Natural killer cell (primary cell): ENCODE results near the gene HAUS1. TPM values are rescaled to one million over a fixed set of nuclear protein-coding genes. Genes with fewer than 3 reads are reported as not detected.

ENCODE experiments used
- ATAC-seq, 3 donors: fragments of 150-1000 bp in 2 of 3; fragments of 200-7000 bp in 1 of 3; cut with Tn5 transposase; 1 replicate in 1 of 3; 2 replicates in 2 of 3; pipeline ENCODE4 v1.10.0; 2021; ENCODE audit warnings: mild to moderate bottlenecking in 2 of 3, moderate library complexity in 2 of 3
- DNase-seq, 2 donors: peaks; one replicate each; pipeline versions ENCODE4 v3.0.0 to v3.0.0-alpha.2; 2013 to 2021; ENCODE audit warnings: mixed read lengths in 1 of 2
- H3K27ac ChIP-seq: one replicate; pipeline ENCODE4 v1.5.1; 2013; ENCODE audit warnings: mild to moderate bottlenecking, low read length
- H3K27me3 ChIP-seq: one replicate; pipeline ENCODE4 v1.6.1; 2013; ENCODE audit warnings: low read length; ENCODE audit not compliant: control insufficient read depth, insufficient read depth
- H3K36me3 ChIP-seq: one replicate; pipeline ENCODE4 v1.6.1; 2013; ENCODE audit warnings: low read length; ENCODE audit not compliant: control insufficient read depth, insufficient read depth
- H3K4me1 ChIP-seq: one replicate; pipeline ENCODE4 v1.6.1; 2013; ENCODE audit warnings: low read length; ENCODE audit not compliant: control insufficient read depth, insufficient read depth
- H3K4me3 ChIP-seq: one replicate; pipeline ENCODE4 v1.5.1; 2013; ENCODE audit warnings: low read length
- H3K9me3 ChIP-seq: one replicate; pipeline ENCODE4 v1.6.1; 2013; ENCODE audit warnings: low read length; ENCODE audit not compliant: control insufficient read depth, insufficient read depth
- H3K27ac Mint-ChIP-seq, 2 donors: one replicate each; pipeline ENCODE4 v1.8.0; 2022; ENCODE audit warnings: mild to moderate bottlenecking in 2 of 2, mixed read lengths in 2 of 2, moderate library complexity in 1 of 2
- H3K27me3 Mint-ChIP-seq, 2 donors: one replicate each; pipeline ENCODE4 v1.8.0; 2022; ENCODE audit warnings: low read depth in 2 of 2, mixed read lengths in 2 of 2
- H3K36me3 Mint-ChIP-seq: one replicate; pipeline ENCODE4 v1.8.0; 2022; ENCODE audit warnings: mixed read lengths
- H3K4me1 Mint-ChIP-seq, 2 donors: one replicate each; pipeline ENCODE4 v1.8.0; 2022; ENCODE audit warnings: mixed read lengths in 2 of 2
- H3K4me3 Mint-ChIP-seq: one replicate; pipeline ENCODE4 v1.8.0; 2022; ENCODE audit warnings: mild to moderate bottlenecking, moderate library complexity, mixed read lengths
- H3K9me3 Mint-ChIP-seq, 2 donors: one replicate each; pipeline ENCODE4 v1.8.0; 2022; ENCODE audit warnings: mixed read lengths in 2 of 2
- CTCF ChIP-seq: fragments of 200-600 bp; IDR thresholded peaks from one replicate; pipeline ENCODE4 v1.8.0; 2022; ENCODE audit warnings: antibody characterized with exemption
- WGBS: methylation state at CpG from one replicate; pipeline ENCODE4 v1.1.7; 2013; ENCODE audit warnings: missing lambda C conversion rate; ENCODE audit not compliant: insufficient coverage; 5-methylcytosine and 5-hydroxymethylcytosine counted together
- intact Hi-C: fragments of 100-400 bp; cut with micrococcal nuclease; formaldehyde crosslinking; loops from one replicate; pipeline ENCODE4 v1.14.2; 2022
- total RNA-seq, 4 donors: library from RNA; stranded (reverse); fragments of 120-200 nt in 1 of 4; gene quantifications; one replicate each; pipeline versions ENCODE4 v1.2.3 to v1.2.4, GENCODE V29; 2013 to 2022

The HAUS1 gene
- total RNA-seq, 3 donors from 2014 or later (not counting 1 experiment from before 2014, with no cell fraction given): 15.2 to 20.8 (median 16.3) TPM

DNA sequence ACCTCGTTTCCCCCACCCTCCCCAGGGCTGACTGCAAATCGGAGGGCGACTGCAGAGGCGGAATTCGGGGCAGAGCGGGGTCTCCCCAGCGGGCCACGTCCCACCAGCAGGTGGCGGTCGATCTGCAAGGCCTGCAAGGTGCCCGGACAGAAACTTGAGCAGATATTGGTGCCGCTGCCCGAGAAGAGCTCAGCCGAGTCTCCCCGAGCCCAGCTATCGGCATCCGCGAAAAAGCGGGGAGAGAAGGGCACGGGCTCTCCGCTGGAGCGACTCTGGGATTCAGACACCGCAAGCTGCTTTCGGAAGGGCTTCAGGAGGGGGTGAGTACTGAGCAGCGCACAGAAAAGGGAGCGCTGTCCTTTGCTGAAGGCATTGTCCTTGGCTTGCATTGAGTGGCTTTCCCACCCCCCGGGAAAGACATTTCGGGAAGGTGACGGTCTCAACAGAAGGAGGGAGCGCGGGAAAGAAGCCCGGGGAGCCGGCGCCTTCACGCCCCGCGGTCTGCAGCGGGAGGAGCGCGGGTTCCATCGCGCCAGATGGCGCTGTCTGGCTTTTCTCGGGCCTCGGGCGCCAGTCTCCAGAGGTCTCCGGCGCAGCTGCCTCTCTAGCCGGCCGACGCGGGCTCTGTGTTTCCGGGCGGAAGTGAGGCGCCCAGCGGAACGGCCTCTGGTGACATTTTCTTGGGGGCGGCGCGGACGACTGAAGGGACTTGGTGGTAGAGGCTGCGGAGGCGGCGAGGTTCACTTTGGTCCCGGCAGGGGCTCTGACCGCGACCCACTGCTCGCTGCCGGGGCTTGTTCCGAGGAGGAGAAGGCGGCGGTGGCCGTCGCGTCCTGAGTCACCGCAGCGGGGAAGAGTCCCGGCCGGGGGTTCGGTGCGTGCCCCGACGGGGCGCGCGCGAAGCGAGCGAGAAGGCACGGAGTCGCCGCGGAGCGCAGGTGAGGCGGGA is 69.5 kb downstream of the HAUS1 start:
- no peaks in the 10 kb centered on the region for H3K9me3 ChIP-seq
- Mint-ChIP-seq H3K36me3 (no peaks in the 10 kb centered on the region), H3K27me3 (no peaks in the 10 kb centered on the region), H3K4me1 (peaks cover 30 to 39% of the 10 kb centered on the region in 2 donors), H3K9me3 (no peaks in the 10 kb centered on the region), H3K4me3 (peak overlapping the region; percentile 100), H3K27ac (peak overlapping the region; percentile 96 to 99)
- intact Hi-C loops: loop anchor here (1.0 to 10.0 kb wide), 7 partner anchors 31 to 485 kb away; partner anchors contain the start of gene ATP5F1A
- peaks cover 28% of the 10 kb centered on the region for H3K4me1 ChIP-seq
- no peaks in the 10 kb centered on the region for H3K36me3 ChIP-seq
- DNase-seq (peak; percentile 90 to 95), ATAC-seq (peak; percentile 85 to 97 (median 92))
- H3K27ac ChIP-seq: peak overlapping the region; percentile 80
- WGBS: under 1% methylated on average over 95 of the region's 95 CpGs
- peak; percentile 94 for TF ChIP-seq CTCF
- peak overlapping the region; percentile 95 for H3K4me3 ChIP-seq
- H3K27me3 ChIP-seq: no peaks in the 10 kb centered on the region

DNA sequence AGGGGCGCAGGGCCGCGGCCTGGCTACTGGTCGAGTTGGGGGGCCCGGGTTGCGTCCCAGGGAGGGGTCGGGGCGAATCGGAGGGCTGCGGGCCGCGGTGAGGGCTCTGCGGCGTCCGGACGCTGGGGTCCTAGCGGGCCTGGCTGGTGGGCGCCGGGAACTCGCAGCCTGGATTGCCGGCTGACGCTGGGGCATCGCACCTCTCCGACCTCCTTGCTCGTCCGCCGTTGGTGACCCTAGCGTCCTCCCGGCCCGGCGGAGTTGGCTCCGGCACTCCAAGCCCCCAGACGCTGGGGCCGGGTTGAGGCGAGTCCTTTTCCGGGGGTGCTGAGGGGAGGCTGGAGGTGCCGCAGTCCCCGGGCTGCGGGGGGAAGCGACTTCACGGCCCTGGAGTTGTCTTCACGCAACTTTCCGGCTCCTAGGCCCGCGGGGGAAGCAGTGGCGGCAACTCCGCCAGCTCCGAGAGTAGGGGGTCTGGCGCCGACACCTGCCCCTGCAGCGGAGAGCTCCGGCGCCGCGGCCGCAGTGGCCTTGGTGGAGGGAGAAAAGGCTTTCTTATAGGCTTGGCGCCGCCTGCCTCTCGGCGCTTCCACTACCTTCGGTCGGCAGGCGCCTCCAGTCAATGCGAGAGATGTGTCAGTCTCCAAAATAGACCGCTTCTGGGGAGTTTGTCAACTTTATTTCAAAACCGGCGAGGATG is 70.3 kb downstream of the HAUS1 start:
- Mint-ChIP-seq H3K9me3 (no peaks in the 10 kb centered on the region), H3K4me1 (peaks cover 34 to 43% of the 10 kb centered on the region in 2 donors), H3K36me3 (no peaks in the 10 kb centered on the region), H3K27ac (peak overlapping the region; percentile 96 to 99), H3K27me3 (no peaks in the 10 kb centered on the region), H3K4me3 (peak overlapping the region; percentile 100)
- Histone ChIP-seq H3K36me3 (no peaks in the 10 kb centered on the region), H3K4me3 (peak overlapping the region; percentile 95), H3K27me3 (no peaks in the 10 kb centered on the region), H3K4me1 (peaks cover 30% of the 10 kb centered on the region), H3K9me3 (no peaks in the 10 kb centered on the region), H3K27ac (peak overlapping the region; percentile 80)
- WGBS: under 1% methylated on average over 67 of the region's 67 CpGs
- DNase-seq (peak; percentile 43 to 52), ATAC-seq (peak; percentile 2 to 16 (median 3))
- intact Hi-C loops: loop anchor here (2.0 to 10.0 kb wide), 3 partner anchors 30 to 223 kb away; partner anchors contain the start of gene ATP5F1A
- no peak for TF ChIP-seq CTCF

DNA sequence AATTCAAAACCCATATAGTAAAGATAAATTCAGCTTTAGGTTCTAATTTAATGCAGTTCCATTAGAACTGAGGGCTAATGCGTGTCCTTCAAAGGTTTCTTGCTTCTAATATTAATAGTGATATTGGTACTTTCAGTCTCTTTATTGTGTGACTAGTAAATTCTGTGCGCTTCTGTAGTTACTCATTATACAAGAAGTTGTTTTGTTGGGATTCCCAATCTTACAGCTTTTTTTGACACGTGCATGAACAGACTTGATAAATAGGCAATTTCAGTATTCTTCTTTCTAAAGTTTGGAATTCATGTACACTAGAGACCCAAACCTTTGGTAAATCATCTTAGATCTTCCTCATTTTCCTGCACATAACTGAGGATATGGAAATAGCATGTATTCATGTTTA is 71.8 kb downstream of the HAUS1 start:
- H3K4me1 Mint-ChIP-seq: peaks cover 38 to 44% of the 10 kb centered on the region in 2 donors
- H3K27me3 Mint-ChIP-seq: no peaks in the 10 kb centered on the region

More for the DNA sequence above, 71.8 kb downstream of the HAUS1 start:
- Histone ChIP-seq H3K27me3 (no peaks in the 10 kb centered on the region), H3K4me1 (peaks cover 30% of the 10 kb centered on the region), H3K9me3 (no peaks in the 10 kb centered on the region), H3K27ac (no peak overlapping the region), H3K4me3 (no peak overlapping the region), H3K36me3 (no peaks in the 10 kb centered on the region)
- 93% methylated on average over 3 of the region's 3 CpGs for WGBS
- intact Hi-C loops: loop anchor here (10.0 kb wide), 1 partner anchor 81 kb away; the partner anchor contains the start of gene ATP5F1A
- DNase-seq (no peak), ATAC-seq (no peak)
- Mint-ChIP-seq H3K36me3 (no peaks in the 10 kb centered on the region), H3K9me3 (no peaks in the 10 kb centered on the region), H3K4me3 (peak overlapping the region; percentile 100), H3K27ac (peak overlapping the region; percentile 96 to 99)
- no peak for TF ChIP-seq CTCF

Other genes with a start within 250 kb of the HAUS1 start
- 100 to 1,000 TPM in 1 of 3 donors, 10 to 100 TPM in 2; 81.3 to 133 (median 99.6) TPM for gene EPG5, start 137.1 kb upstream of the HAUS1 start, total RNA-seq
- 10 to 100 TPM; 34.7 to 55.0 (median 46.9) TPM for gene PSTPIP2, start 32.1 kb upstream of the HAUS1 start, total RNA-seq
- 100 to 1,000 TPM; 209 to 218 (median 218) TPM for gene ATP5F1A, start 6.1 kb upstream of the HAUS1 start, total RNA-seq